HG03196 (cell line): ENCODE data around the gene PRR11.
"Not testable (repeated sequence)": the region's sequence is repeated elsewhere in the genome, so short reads cannot be mapped to it uniquely, and the experiment has no call there.

Source experiments
- ATAC-seq: cut with Tn5 transposase; IDR thresholded peaks from one replicate; pipeline ENCODE4 v1.9.1; 2021; ENCODE audit not compliant: unreplicated experiment

PRR11 gene

DNA sequence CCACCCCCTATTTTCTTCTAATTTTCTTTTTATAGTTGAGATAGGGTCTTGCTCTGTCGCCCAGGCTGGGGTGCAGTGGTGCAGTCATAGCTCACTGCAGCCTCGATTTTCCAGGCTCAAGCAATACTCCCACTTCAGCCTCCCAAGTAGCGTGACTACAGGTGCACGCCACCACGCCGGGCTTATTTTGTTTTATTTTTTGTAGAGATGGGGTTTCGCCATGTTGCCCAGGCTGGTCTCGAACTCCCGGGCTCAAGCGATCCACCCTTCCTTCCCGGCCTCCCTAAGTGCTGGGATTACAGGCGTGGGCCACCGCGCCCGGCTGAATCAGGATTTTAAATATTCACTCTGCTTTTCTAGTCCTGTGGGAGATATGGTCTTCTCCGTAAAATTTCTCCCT, 63.8 kb downstream of the PRR11 start:
- no peak for ATAC-seq

DNA sequence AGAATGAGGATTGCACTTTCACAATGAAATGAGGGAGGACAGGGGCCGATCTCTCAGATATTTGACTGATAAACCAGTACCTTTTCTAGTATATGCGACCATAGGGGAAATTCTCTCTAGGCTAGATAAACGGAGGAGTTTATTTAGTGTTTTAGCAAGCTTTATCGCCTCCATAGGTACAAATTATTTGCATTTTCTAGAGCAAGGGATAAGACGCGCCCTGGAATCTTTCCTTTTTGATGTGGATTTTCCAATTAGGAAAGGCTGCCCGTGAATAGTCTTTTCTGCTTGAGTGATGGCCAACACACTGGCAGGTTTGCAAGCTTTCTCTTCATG, 64.4 kb downstream of the PRR11 start:
- ATAC-seq, result no peak

GRCh38 chr17:59220328-59221158, 65.0 kb downstream of the PRR11 start, which contains the start of gene GDPD1:
GDPD1 (plus strand) TSS chr17:59220511; CDS start chr17:59220610, 99 bp downstream.
- peak; percentile 96 for ATAC-seq

DNA sequence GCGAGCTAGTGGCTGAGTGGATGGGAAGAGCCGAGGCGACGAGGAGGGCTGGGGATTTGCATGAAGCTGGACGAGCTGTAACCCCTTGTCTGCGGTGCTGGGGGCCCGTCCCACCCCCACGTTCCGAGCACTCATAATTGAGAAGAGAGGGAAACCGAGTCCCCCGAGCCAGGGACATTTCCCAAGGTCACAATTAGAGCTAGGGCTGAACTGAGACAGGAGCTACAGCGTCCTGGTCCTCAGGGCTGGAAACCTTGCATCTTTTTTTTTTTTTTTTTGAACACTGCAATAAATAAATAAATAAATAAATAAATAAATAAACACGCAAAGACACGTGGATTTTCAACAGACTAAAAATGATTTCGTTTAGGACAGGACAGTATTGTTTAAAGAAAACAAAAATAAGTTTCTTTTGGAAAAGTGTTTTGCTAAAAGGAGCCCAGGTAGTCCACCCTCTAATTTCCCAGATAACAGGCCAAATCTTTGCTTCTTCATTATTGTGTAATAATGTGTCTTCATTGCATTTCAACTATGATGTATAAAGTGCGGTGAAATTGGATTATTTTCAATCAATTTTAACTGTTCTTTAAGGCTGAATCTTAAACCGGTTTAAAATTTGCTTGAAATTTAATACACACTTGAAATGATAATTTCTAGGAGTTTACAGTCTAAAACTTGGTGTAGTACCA, 65.8 kb downstream of the PRR11 start:
- no peak for ATAC-seq

- ATAC-seq, result no peak
Measured at GRCh38 chr17:59223813-59224212, 68.3 kb downstream of the PRR11 start.

GRCh38 chr17:59228588-59228987, 73.0 kb downstream of the PRR11 start:
- ATAC-seq, result not testable (repeated sequence)

DNA sequence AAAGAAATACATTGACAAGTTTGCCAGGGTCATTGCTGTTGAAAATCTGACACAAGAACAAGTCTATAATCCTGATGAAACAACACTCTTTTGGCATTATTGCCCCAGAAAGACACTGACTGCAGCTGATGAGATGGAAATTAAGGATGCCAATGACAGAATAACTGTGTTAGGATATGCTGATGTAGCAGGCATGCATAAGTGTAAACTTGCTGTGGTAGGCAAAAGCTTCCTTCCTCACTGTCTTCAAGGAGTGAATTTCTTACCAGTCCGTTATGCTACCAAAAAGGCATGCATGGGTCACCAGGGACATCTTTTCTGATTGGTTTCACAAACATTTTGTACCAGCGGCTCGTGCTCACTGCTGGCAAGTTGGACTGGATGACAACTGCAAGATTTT, 75.2 kb downstream of the PRR11 start:
- no peak for ATAC-seq

DNA sequence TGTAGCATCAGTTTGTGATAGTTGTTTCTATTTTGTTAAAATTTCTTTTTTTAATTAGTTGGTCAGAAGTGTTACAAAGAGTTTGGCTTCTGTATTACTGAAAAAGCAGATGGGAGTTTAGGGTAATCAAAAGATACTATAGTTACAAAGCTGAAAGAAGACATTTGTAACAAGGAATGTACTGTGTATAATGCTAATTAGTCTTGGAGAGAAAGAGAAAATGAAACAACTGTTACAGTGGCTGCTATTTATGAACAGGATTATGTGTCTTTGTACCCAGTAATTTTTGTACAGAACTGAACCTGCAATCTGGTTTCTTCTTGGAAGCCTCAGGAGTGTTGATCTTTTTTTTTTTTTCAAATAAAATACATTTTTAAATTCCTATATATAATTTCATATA, 79.1 kb downstream of the PRR11 start:
- ATAC-seq, result no peak

- no peak for ATAC-seq
Measured at GRCh38 chr17:59238906-59239305, 83.4 kb downstream of the PRR11 start.

DNA sequence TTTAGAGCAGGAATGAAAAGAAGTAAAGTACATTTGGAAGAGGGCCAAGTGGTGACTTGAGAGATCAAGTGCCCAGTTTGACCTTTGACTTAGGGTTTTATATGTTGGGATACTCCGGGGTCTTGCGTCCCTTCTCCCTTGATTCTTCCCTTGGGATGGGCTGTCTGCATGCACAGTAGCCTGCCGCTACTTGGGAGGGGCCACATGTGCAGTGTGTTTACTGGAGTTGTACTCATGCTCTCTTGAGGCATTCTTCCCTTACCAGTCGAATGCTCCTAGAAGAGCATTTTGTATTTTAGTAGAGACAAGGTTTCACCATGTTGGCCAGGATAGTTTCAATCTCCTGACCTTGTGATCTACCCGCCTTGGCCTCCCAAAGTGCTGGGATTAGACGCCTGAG, 88.5 kb downstream of the PRR11 start:
- no peak for ATAC-seq
